ENCODE measurements around the gene TEAD4. TPM values are rescaled to one million over a fixed set of nuclear protein-coding genes. Genes with fewer than 3 reads are reported as not detected.

Gene TEAD4
- total RNA-seq, 1 experiment from 2014 or later = 96.8 TPM

DNA sequence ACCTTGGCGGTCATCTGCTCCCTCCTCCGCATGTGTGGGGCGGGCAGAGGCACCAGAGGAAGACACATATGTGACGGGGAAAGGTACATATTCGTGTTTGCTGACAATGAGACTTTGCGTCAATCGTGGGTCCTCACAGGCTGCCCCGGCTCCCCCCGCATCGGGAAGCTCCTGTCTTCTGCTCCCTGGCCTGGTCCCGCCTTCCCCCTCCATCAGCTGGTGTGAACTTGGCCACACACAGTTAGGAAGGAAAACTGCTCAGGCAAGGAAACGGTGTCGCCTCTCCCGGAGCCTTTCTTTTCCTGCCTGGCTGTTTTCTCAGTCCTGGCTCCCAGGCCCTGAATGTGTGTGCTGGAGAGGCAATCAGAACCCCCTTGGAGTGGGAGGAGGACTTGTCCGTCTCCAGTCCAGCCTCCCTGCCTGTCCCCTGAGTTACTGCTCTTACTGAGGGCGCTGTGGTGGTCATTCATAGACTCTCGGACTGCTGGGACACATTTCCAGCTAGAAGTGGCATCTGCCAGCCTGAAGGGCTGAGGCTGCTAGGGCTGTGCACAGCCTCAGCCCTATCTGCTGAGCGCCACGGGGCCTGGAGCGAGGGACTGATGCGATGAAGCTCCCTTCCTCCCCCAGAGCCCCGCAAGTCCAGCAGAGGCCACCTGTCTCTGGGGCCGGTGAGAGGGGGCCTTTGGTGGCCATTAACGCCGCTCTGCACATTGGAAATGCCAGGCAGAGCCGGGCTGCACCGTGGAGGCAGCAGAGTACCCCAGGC, 73.8 kb downstream of the TEAD4 start:
- ChIA-PET POLR2A (interaction anchor here (0.7 kb wide), 1 partner anchor 69 kb away, joined by 3 read pairs; no protein-coding TSS in a partner anchor), CTCF (interaction anchor here (0.9 to 2.7 kb wide), 16 partner anchors 8 to 211 kb away, joined by 3 to 39 read pairs (median 8); partner anchors contain the start of genes FOXM1 and RHNO1)
- no peaks in the 10 kb centered on the region for H3K27me3 Mint-ChIP-seq (ENCODE audit: low read depth)
- peak overlapping the region; percentile 82; the same call in 1 of the 2 replicates for H3K27ac Mint-ChIP-seq
- no peak overlapping the region for H3K4me3 Mint-ChIP-seq
- peaks cover 39% of the 10 kb centered on the region for H3K36me3 Mint-ChIP-seq
- ATAC-seq = no peak
- no peak for DNase-seq (ENCODE audit: low spot score)
- peaks cover 7% of the 10 kb centered on the region for H3K4me1 Mint-ChIP-seq
- TF ChIP-seq MAX (CRISPR knock-in tag; IDR thresholded peaks at IDR 0.05) (no peak), HMGXB4 (CRISPR knock-in tag; IDR thresholded peaks at IDR 0.05) (no peak), FOXJ3 (CRISPR knock-in tag; IDR thresholded peaks at IDR 0.05; ENCODE audit: borderline replicate concordance) (no peak)
- TF ChIP-seq, protein P1, sequence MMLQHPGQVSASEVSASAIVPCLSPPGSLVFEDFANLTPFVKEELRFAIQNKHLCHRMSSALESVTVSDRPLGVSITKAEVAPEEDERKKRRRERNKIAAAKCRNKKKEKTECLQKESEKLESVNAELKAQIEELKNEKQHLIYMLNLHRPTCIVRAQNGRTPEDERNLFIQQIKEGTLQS (CRISPR knock-in tag; conservative IDR thresholded peaks at IDR 0.05) = no peak
- H3K9me3 Mint-ChIP-seq = no peaks in the 10 kb centered on the region

DNA sequence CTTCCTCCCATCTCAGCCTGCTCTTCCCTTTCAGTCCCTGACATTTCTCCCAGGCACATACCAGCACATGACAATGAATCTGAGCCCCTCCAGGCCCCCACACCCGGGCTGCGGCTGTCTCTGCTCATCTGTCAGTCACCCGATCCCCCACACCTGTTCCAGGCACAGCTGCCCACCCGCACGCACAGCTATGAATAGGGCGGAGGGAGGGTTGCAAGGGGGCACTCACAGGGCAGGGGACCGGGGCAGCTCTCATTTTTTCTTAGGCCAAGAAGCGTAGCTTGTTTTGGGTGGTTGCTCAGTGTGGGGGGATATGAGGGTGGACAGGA, 74.3 kb downstream of the TEAD4 start:
- Mint-ChIP-seq H3K27ac (peak overlapping the region; percentile 82), H3K9me3 (no peaks in the 10 kb centered on the region), H3K4me3 (no peak overlapping the region), H3K4me1 (peaks cover 7% of the 10 kb centered on the region), H3K27me3 (ENCODE audit: low read depth) (no peaks in the 10 kb centered on the region), H3K36me3 (peaks cover 38% of the 10 kb centered on the region)
- CTCF ChIA-PET = interaction anchor here (1.0 to 2.7 kb wide), 34 partner anchors 8 to 282 kb away, joined by 3 to 39 read pairs (median 6); partner anchors contain the start of genes FOXM1, RHNO1, TEX52 and TULP3
- ATAC-seq (no peak), DNase-seq (ENCODE audit: low spot score) (no peak)
- POLR2A ChIA-PET = interaction anchor here (0.6 to 0.7 kb wide), 2 partner anchors 70 to 95 kb away, joined by 3 read pairs; no protein-coding TSS in a partner anchor
- no peak for TF ChIP-seq SOX15 (CRISPR knock-in tag; IDR thresholded peaks at IDR 0.05)
- no peak for TF ChIP-seq NFYB (CRISPR knock-in tag; conservative IDR thresholded peaks at IDR 0.05; ENCODE audit: low read depth)
- TF ChIP-seq MYBL2 (CRISPR knock-in tag; IDR thresholded peaks at IDR 0.05) = no peak
- TF ChIP-seq, protein P2, sequence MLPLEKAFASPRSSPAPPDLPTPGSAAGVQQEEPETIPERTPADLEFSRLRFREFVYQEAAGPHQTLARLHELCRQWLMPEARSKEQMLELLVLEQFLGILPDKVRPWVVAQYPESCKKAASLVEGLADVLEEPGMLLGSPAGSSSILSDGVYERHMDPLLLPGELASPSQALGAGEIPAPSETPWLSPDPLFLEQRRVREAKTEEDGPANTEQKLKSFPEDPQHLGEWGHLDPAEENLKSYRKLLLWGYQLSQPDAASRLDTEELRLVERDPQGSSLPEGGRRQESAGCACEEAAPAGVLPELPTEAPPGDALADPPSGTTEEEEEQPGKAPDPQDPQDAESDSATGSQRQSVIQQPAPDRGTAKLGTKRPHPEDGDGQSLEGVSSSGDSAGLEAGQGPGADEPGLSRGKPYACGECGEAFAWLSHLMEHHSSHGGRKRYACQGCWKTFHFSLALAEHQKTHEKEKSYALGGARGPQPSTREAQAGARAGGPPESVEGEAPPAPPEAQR (CRISPR knock-in tag; IDR thresholded peaks at IDR 0.05) = no peak
- no peak for TF ChIP-seq NR3C1 (CRISPR knock-in tag; conservative IDR thresholded peaks at IDR 0.05; ENCODE audit: low read depth)

DNA sequence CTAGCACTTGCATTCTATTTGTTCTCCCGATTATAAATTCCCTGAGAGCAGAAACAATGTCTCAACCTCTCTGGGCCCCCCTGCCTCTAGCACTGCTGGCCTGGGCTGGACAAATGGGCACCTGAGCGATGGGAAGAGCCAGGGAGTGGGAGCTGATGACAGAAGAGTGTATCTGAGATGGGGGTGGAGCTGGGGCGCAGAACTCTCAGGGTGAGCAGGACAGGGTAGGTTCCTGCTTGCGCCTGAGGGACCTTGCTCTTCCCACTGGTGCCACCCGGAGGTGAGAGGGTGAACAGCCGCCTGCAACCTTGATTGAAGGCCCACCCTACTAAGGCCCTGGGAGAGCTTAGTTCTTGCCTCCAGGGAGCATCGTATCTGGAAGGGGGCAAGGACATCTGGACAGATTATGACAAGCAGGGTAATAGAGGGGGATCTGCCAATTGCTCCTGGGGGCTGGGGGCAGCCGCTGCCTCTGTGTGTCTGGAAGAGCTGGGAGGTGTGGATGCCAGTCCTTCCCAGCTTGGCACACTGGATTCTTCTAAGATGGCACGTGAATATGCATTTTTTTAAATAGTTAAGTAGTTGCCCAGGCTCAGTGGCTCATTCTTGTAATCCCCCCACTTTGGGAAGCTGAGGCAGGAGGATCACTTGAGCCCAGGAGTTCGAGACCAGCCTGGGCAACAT, 75.0 kb downstream of the TEAD4 start:
- H3K4me1 Mint-ChIP-seq = peaks cover 7% of the 10 kb centered on the region
- DNase-seq (ENCODE audit: low spot score) (peak; percentile 89), ATAC-seq (peak; percentile 96)
- no peaks in the 10 kb centered on the region for H3K27me3 Mint-ChIP-seq (ENCODE audit: low read depth)
- TF ChIP-seq ZNF121 (CRISPR knock-in tag; IDR thresholded peaks at IDR 0.05) (peak; percentile 55; the same call in 1 of the 2 replicates), RORB (CRISPR knock-in tag; IDR thresholded peaks at IDR 0.05) (no peak), CTCF (IDR thresholded peaks at IDR 0.05) (peak; percentile 61)
- POLR2A ChIA-PET = interaction anchor here (0.6 kb wide), 2 partner anchors 80 to 96 kb away, joined by 3 to 5 read pairs; no protein-coding TSS in a partner anchor
- no peak overlapping the region for H3K4me3 Mint-ChIP-seq
- CTCF ChIA-PET = interaction anchor here (0.7 to 2.7 kb wide), 51 partner anchors 8 to 283 kb away, joined by 3 to 39 read pairs (median 5); partner anchors contain the start of genes FOXM1, RHNO1, TEAD4 and TEX52
- H3K36me3 Mint-ChIP-seq = peaks cover 41% of the 10 kb centered on the region
- peak overlapping the region; percentile 82 for H3K27ac Mint-ChIP-seq
- H3K9me3 Mint-ChIP-seq = no peaks in the 10 kb centered on the region

Measured in WTC11 (cell line).